Psoas muscle (tissue), 8 donors: Measurements from ENCODE around the gene ZNF385D. TPM values are rescaled to one million over a fixed set of nuclear protein-coding genes. Genes with fewer than 3 reads are reported as not detected.

Experiments used
- ATAC-seq, 4 donors: fragments of 200-7000 bp; cut with Tn5 transposase; one replicate each; pipeline ENCODE4 v1.9.1; 2020; ENCODE audit warnings: moderate library complexity in 3 of 4, mild to moderate bottlenecking in 2 of 4
- DNase-seq, 2 donors: peaks; one replicate each; pipeline ENCODE4 v3.0.0-alpha.2; 2020
- H3K27ac ChIP-seq: fragments of 200-600 bp; one replicate; pipeline ENCODE4 v1.8.0; 2022
- H3K27me3 ChIP-seq, 3 donors: fragments of 200-600 bp in 1 of 3; one replicate each; pipeline versions ENCODE4 v1.6.1 to v1.8.0; 2013 to 2022; ENCODE audit warnings: low read length in 2 of 3, mild to moderate bottlenecking in 2 of 3, moderate library complexity in 1 of 3; ENCODE audit not compliant: insufficient read depth in 3 of 3
- H3K36me3 ChIP-seq, 2 donors: fragments of 200-600 bp in 1 of 2; one replicate each; pipeline versions ENCODE4 v1.6.1 to v1.8.0; 2013 to 2022; ENCODE audit warnings: low read depth in 1 of 2, mild to moderate bottlenecking in 1 of 2, moderate library complexity in 1 of 2; ENCODE audit not compliant: insufficient read depth in 1 of 2
- H3K4me1 ChIP-seq: fragments of 200-600 bp; one replicate; pipeline ENCODE4 v1.8.0; 2022
- H3K4me3 ChIP-seq: fragments of 200-600 bp; one replicate; pipeline ENCODE4 v1.8.0; 2022; ENCODE audit warnings: mild to moderate bottlenecking
- H3K9me3 ChIP-seq: fragments of 200-600 bp; one replicate; pipeline ENCODE4 v1.8.0; 2022
- CTCF ChIP-seq: fragments of 200-600 bp; IDR thresholded peaks from one replicate; pipeline ENCODE4 v1.8.0; 2022; ENCODE audit warnings: antibody characterized with exemption
- WGBS, 3 donors: extraction: QIAGEN DNeasy Blood & Tissue Kit; methylation state at CpG; one replicate each; pipeline versions ENCODE4 v1.1.6 to v1.1.7; 2013; 5-methylcytosine and 5-hydroxymethylcytosine counted together
- intact Hi-C, 2 donors: fragments of 100-400 bp; cut with DNase I; formaldehyde crosslinking; loops; one replicate each; pipeline versions ENCODE4 v1.11.0 to v1.14.2; 2022
- polyA plus RNA-seq, 3 donors: library from polyadenylated mRNA; stranded (reverse); fragments of 200-250 nt; gene quantifications; one replicate each; pipeline ENCODE4 v1.2.3, GENCODE V29; 2013
- total RNA-seq, 4 donors: library from RNA; stranded (reverse); fragmentation: NEBNext Ultra II Directional in 2 of 4; extraction: Animal tissue kit (Norgen Biotek cat#: 25700) in 2 of 4; gene quantifications; one replicate each; pipeline versions ENCODE4 v1.2.1 to v1.2.4, GENCODE V29; 2021 to 2023
- donor health status: healthy with polysubstance abuse.
- donor health status: DM: no; HTN: no; CAD: no; lungs with moderate emphysema.
- donor health status: Bipolar disorder and iron deficiency.
- donor health status: healthy.
- donor health status: DM: yes; HTN: yes; CAD: no.
- donor health status: DM: no; HTN: no; CAD: no.
- donor health status: DM: no; HTN: no; CAD: no.
- donor health status: DM: yes; HTN: yes; CAD: no.

The ZNF385D gene
- total and polyA plus RNA-seq, 7 donors: 0.55 to 8.7 (median 3.7) TPM

DNA sequence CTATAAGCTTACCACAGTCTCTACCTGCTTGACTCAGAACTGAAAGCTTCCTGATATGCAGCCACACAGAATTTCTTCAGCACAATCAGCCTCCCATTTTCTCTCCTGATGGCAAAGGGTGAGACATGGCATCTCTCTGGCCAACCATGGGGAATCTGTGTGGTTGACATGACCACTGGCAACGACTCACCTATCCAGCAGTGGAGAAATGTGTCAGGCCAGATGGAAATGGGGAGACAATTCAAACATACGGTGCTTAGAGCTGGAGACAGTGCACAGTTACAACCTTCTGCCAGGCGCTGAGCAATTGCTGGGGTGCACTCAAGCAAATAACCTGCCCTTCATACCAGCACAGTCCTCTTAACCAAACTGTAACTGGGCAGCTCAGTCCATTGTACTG, 3.6 kb downstream of the ZNF385D start:
- 62 to 77% (median 65%) methylated on average over 3 of the region's 3 CpGs for WGBS, 3 donors
- Histone ChIP-seq H3K36me3 (no peaks in the 10 kb centered on the region), H3K4me3 (peak overlapping the region; percentile 34), H3K4me1 (no peaks in the 10 kb centered on the region), H3K9me3 (no peaks in the 10 kb centered on the region), H3K27ac (no peak overlapping the region), H3K27me3 (peaks cover 0 to 17% (median 0%) of the 10 kb centered on the region in 3 donors)
- ATAC-seq (no peak), DNase-seq (no peak)
- TF ChIP-seq CTCF: no peak
- intact Hi-C loops: no loop called here

GRCh38 chr3:21745966-21746365, 5.0 kb downstream of the ZNF385D start:
- DNase-seq (no peak), ATAC-seq (no peak)
- WGBS, 3 donors: 47 to 75% (median 57%) methylated on average over 6 of the region's 6 CpGs
- Histone ChIP-seq H3K4me3 (no peak overlapping the region), H3K4me1 (no peaks in the 10 kb centered on the region), H3K36me3 (no peaks in the 10 kb centered on the region), H3K27ac (no peak overlapping the region), H3K9me3 (no peaks in the 10 kb centered on the region), H3K27me3 (peaks cover 0 to 17% (median 0%) of the 10 kb centered on the region in 3 donors)
- TF ChIP-seq CTCF: no peak
- intact Hi-C loops: no loop called here

DNA sequence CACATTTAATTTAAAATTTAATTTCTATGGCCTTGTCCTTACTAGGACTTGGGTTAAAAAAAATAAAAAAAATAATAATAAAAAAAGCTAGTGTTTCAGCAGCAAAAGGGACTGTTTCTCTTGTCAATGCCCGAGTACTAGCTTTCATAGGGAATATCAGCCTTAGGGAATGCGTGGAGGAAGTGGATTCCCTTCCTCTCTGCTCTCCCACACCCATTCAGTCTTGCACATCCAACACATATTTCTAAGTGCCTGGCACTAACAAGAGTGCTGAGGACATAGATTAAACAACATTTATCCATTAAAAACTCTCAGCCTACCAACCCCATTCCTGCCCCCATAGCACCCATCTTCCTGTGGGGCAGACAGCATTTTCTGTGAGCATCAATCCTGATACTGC, 6.2 kb downstream of the ZNF385D start:
- 60 to 64% (median 63%) methylated on average over 2 of the region's 2 CpGs for WGBS, 3 donors
- DNase-seq: no peak
- no peak overlapping the region for H3K4me3 ChIP-seq

DNA sequence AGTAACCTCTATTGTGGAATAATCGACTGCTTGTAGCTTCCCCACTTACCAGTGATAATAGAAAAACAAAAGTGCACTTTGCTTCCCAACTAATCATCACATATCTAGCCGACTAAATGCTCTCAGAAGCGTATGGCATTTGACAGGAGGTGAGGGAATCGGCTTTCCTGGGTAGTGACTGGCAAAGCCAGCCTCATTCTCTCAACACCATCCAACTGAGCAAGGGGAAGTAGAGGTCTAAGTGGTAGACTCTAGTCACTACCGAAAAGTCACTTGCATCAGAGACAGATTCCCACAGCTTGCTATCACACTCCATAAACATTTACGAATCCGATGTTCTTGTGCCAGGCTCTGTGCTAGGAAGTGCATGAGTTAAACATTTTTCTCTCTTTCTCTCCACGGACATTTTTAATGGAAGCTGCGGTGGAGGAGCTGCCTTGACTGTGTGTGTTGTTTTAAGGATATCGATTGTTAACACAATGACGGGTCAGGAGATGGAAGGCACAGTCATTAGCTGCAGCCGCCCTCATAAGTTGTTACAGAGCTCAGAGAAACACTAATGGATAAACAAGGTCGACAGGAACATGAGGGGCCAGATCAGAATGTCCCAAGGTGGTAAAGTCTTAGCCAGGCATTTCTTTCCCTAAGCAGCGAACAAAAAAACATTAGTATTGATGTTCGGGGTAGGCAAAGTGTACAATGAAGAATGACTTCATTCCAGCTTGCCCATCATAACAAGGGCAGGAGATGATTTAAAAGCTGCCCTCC, 11.9 kb downstream of the ZNF385D start:
- ATAC-seq: no peak
- no peak for DNase-seq
- Histone ChIP-seq H3K27me3 (no peaks in the 10 kb centered on the region), H3K36me3 (no peaks in the 10 kb centered on the region), H3K4me3 (no peak overlapping the region), H3K27ac (no peak overlapping the region), H3K9me3 (no peaks in the 10 kb centered on the region), H3K4me1 (no peaks in the 10 kb centered on the region)
- 81 to 86% (median 82%) methylated on average over 15 of the region's 15 CpGs for WGBS, 3 donors
- no peak for TF ChIP-seq CTCF
- intact Hi-C loops: no loop called here

More for the DNA sequence above, 6.2 kb downstream of the ZNF385D start:
- intact Hi-C loops: no loop called here
- peaks cover 0 to 17% (median 0%) of the 10 kb centered on the region in 3 donors for H3K27me3 ChIP-seq
- H3K36me3 ChIP-seq: no peaks in the 10 kb centered on the region
- ATAC-seq: no peak
- TF ChIP-seq CTCF: no peak
- H3K27ac ChIP-seq: no peak overlapping the region
- H3K4me1 ChIP-seq: no peaks in the 10 kb centered on the region
- H3K9me3 ChIP-seq: no peaks in the 10 kb centered on the region

- intact Hi-C loops: no loop called here
- H3K36me3 ChIP-seq: no peaks in the 10 kb centered on the region
- H3K27ac ChIP-seq: no peak overlapping the region
- no peaks in the 10 kb centered on the region for H3K4me1 ChIP-seq
- DNase-seq: no peak
- 95 to 97% (median 97%) methylated on average over 1 of the region's 1 CpG for WGBS, 3 donors
- no peak overlapping the region for H3K4me3 ChIP-seq
- no peak for TF ChIP-seq CTCF
- ATAC-seq: no peak
- no peaks in the 10 kb centered on the region for H3K27me3 ChIP-seq
- no peaks in the 10 kb centered on the region for H3K9me3 ChIP-seq
Measured at GRCh38 chr3:21738283-21738682, 12.7 kb downstream of the ZNF385D start.
